ENCODE data around the gene ABHD12. TPM values are rescaled to one million over a fixed set of nuclear protein-coding genes. Genes with fewer than 3 reads are reported as not detected.
A peak's percentile ranks its signal among the peaks of the same experiment; 100 is the strongest.

Gene ABHD12
- total RNA-seq, 4 donors from 2014 or later: 41.6 to 75.8 (median 52.3) TPM

- peak overlapping the region; percentile 8 for H3K4me3 ChIP-seq
- peaks cover 39% of the 10 kb centered on the region for H3K4me1 ChIP-seq
- H3K27me3 ChIP-seq: no peaks in the 10 kb centered on the region
- H3K36me3 ChIP-seq: peaks cover 21% of the 10 kb centered on the region
- no peak for TF ChIP-seq EP300 (IDR thresholded peaks at IDR 0.05)
- no peak for TF ChIP-seq POLR2A (IDR thresholded peaks at IDR 0.05)
- TF ChIP-seq, protein P1, sequence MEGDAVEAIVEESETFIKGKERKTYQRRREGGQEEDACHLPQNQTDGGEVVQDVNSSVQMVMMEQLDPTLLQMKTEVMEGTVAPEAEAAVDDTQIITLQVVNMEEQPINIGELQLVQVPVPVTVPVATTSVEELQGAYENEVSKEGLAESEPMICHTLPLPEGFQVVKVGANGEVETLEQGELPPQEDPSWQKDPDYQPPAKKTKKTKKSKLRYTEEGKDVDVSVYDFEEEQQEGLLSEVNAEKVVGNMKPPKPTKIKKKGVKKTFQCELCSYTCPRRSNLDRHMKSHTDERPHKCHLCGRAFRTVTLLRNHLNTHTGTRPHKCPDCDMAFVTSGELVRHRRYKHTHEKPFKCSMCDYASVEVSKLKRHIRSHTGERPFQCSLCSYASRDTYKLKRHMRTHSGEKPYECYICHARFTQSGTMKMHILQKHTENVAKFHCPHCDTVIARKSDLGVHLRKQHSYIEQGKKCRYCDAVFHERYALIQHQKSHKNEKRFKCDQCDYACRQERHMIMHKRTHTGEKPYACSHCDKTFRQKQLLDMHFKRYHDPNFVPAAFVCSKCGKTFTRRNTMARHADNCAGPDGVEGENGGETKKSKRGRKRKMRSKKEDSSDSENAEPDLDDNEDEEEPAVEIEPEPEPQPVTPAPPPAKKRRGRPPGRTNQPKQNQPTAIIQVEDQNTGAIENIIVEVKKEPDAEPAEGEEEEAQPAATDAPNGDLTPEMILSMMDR (IDR thresholded peaks at IDR 0.05): no peak
- no peak for TF ChIP-seq POLR2AphosphoS5 (IDR thresholded peaks at IDR 0.05)
- no peaks in the 10 kb centered on the region for H3K9me3 ChIP-seq
- H3K27ac ChIP-seq: peak overlapping the region; percentile 63
- 52% methylated on average over 5 of the region's 5 CpGs for WGBS
- peak in 1 of 2 donors; percentile 58 for DNase-seq (ENCODE audit: low spot score in 2 of 2)
Measured at GRCh38 chr20:25256226-25256859, 134.3 kb downstream of the ABHD12 start.

DNA sequence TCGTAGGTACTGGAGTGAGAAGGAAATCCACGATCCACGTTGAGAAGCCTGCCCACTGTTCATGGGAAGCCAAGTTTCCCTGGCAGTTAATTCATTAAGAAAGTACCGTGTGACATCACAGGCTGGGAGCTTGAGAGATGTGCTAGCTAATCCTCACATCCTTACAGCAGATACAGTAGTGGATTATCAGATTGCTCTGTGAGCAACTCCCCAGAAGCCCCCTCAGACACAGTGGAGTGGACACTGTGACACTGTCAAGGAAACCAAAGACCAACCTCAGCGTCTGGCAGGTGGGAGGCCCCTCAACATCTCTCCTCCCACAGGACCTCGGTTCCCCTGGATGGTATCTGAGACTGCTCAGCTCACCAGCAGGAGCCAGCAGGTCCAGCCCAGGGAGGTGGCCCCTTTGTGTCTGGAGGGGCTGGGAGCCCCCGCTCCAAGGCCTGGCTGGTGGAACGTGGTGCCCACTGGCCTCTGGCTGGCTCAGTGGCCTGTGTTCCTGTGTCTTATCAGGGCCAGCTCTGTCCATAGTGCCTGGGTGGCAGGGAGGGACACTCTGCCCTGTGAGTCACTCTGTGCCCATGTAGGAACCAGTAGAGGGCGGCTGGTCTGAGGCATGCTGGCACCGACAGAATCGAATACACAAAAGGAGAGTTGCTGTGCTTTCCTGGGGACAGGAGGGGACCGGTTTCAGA is 135.5 kb downstream of the ABHD12 start:
- peaks cover 9% of the 10 kb centered on the region for H3K36me3 ChIP-seq
- peaks cover 49% of the 10 kb centered on the region for H3K4me1 ChIP-seq
- H3K4me3 ChIP-seq: no peak overlapping the region
- no peaks in the 10 kb centered on the region for H3K27me3 ChIP-seq
- peak overlapping the region; percentile 61 for H3K27ac ChIP-seq
- H3K9me3 ChIP-seq: no peaks in the 10 kb centered on the region
- WGBS: 79% methylated on average over 10 of the region's 12 CpGs
- peak in 1 of 2 donors; percentile 75 for DNase-seq (ENCODE audit: low spot score in 2 of 2)
- TF ChIP-seq, protein P1 (IDR thresholded peaks at IDR 0.05): no peak
- TF ChIP-seq EP300 (IDR thresholded peaks at IDR 0.05) (no peak), POLR2AphosphoS5 (IDR thresholded peaks at IDR 0.05) (no peak), POLR2A (IDR thresholded peaks at IDR 0.05) (no peak)

DNA sequence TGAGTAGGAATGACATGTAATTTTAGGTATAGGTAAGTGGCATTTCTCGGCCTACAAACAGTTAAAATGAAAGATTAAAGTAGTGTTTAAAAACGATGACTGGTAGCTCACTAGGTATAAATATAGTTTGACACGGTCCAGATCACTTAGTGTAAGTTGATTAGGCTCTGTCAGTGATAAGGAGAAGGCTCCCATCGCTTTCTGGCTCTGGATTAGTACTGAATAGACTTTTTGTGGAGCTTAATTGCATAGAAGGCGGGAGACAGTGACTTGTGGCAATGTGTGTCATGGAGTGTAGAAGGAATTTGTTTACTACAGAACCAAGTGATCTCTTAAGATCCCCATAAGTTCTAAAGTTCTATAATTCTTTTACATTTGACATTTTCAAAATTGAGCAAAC is 136.1 kb downstream of the ABHD12 start:
- H3K4me3 ChIP-seq: no peak overlapping the region
- WGBS: 68% methylated on average over 5 of the region's 5 CpGs
- H3K27me3 ChIP-seq: no peaks in the 10 kb centered on the region
- H3K36me3 ChIP-seq: peaks cover 6% of the 10 kb centered on the region
- H3K4me1 ChIP-seq: peaks cover 54% of the 10 kb centered on the region
- no peak for TF ChIP-seq POLR2AphosphoS5 (IDR thresholded peaks at IDR 0.05)
- no peak for TF ChIP-seq EP300 (IDR thresholded peaks at IDR 0.05)
- TF ChIP-seq, protein P1 (IDR thresholded peaks at IDR 0.05): no peak
- TF ChIP-seq POLR2A (IDR thresholded peaks at IDR 0.05): no peak
- no peaks in the 10 kb centered on the region for H3K9me3 ChIP-seq
- DNase-seq (ENCODE audit: low spot score in 2 of 2): no peak
- peak overlapping the region; percentile 61 for H3K27ac ChIP-seq

- Histone ChIP-seq H3K4me3 (no peak overlapping the region), H3K9me3 (no peaks in the 10 kb centered on the region), H3K4me1 (peaks cover 63% of the 10 kb centered on the region), H3K36me3 (no peaks in the 10 kb centered on the region), H3K27ac (no peak overlapping the region), H3K27me3 (no peaks in the 10 kb centered on the region)
- 90% methylated on average over 11 of the region's 11 CpGs for WGBS
- TF ChIP-seq, protein P1 (IDR thresholded peaks at IDR 0.05): no peak
- TF ChIP-seq POLR2AphosphoS5 (IDR thresholded peaks at IDR 0.05) (no peak), POLR2A (IDR thresholded peaks at IDR 0.05) (no peak), EP300 (IDR thresholded peaks at IDR 0.05) (no peak)
- peak in 1 of 2 donors; percentile 23 for DNase-seq (ENCODE audit: low spot score in 2 of 2)
Measured at GRCh38 chr20:25253606-25254275, 136.9 kb downstream of the ABHD12 start.
